ENCODE results near the gene ATXN2.
"Not testable (repeated sequence)": the region's sequence is repeated elsewhere in the genome, so short reads cannot be mapped to it uniquely, and the experiment has no call there.

DNA sequence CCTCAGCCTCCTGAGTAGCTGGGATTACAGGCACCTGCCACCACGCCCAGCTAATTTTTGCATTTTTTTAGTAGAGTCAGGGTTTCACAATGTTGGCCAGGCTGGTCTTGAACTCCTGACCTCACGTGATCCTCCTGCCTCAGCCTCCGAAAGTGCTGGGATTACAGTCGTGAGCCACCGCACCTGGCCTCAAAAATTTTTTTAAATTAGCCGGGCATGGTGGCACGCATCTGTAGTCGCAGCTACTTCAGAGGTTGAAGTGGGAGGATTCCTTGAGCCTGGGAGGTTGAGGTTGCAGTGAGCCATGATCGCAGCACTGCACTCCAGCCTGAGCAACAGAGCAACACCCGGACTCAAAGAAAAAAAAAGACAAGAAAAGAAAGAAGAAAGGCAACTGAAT is 18.7 kb upstream of the ATXN2 start:
- TF ChIP-seq, protein P1, sequence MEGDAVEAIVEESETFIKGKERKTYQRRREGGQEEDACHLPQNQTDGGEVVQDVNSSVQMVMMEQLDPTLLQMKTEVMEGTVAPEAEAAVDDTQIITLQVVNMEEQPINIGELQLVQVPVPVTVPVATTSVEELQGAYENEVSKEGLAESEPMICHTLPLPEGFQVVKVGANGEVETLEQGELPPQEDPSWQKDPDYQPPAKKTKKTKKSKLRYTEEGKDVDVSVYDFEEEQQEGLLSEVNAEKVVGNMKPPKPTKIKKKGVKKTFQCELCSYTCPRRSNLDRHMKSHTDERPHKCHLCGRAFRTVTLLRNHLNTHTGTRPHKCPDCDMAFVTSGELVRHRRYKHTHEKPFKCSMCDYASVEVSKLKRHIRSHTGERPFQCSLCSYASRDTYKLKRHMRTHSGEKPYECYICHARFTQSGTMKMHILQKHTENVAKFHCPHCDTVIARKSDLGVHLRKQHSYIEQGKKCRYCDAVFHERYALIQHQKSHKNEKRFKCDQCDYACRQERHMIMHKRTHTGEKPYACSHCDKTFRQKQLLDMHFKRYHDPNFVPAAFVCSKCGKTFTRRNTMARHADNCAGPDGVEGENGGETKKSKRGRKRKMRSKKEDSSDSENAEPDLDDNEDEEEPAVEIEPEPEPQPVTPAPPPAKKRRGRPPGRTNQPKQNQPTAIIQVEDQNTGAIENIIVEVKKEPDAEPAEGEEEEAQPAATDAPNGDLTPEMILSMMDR (IDR thresholded peaks at IDR 0.05; ENCODE audit: low read length): not testable (repeated sequence)
- not testable (repeated sequence) for TF ChIP-seq EZH2 (IDR thresholded peaks at IDR 0.05; ENCODE audit: borderline replicate concordance, low read length)
